HS-5 (cell line): ENCODE data around the gene H1-8.
"Not testable (repeated sequence)": the region's sequence is repeated elsewhere in the genome, so short reads cannot be mapped to it uniquely, and the experiment has no call there.

Experiments used
- DNase-seq: peaks from one replicate; pipeline ENCODE4 v3.0.0-alpha.2; 2012; ENCODE audit warnings: low read depth

Gene H1-8

GRCh38 chr3:129515108-129515820, 27.7 kb upstream of the H1-8 start:
- DNase-seq = not testable (repeated sequence)

- not testable (repeated sequence) for DNase-seq
Observed at GRCh38 chr3:129515821-129516432, 27.0 kb upstream of the H1-8 start.

- DNase-seq = no peak
Observed at GRCh38 chr3:129517516-129517915, 25.5 kb upstream of the H1-8 start.

GRCh38 chr3:129518038-129518561, 24.9 kb upstream of the H1-8 start:
- DNase-seq = no peak

GRCh38 chr3:129518581-129518980, 24.4 kb upstream of the H1-8 start:
- no peak for DNase-seq

- DNase-seq = no peak
Observed at GRCh38 chr3:129519449-129519848, 23.5 kb upstream of the H1-8 start.

- no peak for DNase-seq
Observed at GRCh38 chr3:129519896-129520715, 22.9 kb upstream of the H1-8 start.

GRCh38 chr3:129520960-129521359, 22.0 kb upstream of the H1-8 start:
- DNase-seq = no peak

GRCh38 chr3:129521611-129522010, 21.4 kb upstream of the H1-8 start:
- no peak for DNase-seq

- no peak for DNase-seq
Observed at GRCh38 chr3:129522953-129523352, 20.0 kb upstream of the H1-8 start.

GRCh38 chr3:129524081-129524480, 18.9 kb upstream of the H1-8 start:
- no peak for DNase-seq

- DNase-seq = no peak
Observed at GRCh38 chr3:129525341-129525968, 17.5 kb upstream of the H1-8 start.

- DNase-seq = no peak
Observed at GRCh38 chr3:129526121-129526900, 16.7 kb upstream of the H1-8 start.

- no peak for DNase-seq
Observed at GRCh38 chr3:129527262-129527661, 15.7 kb upstream of the H1-8 start.

GRCh38 chr3:129528589-129529100, 14.3 kb upstream of the H1-8 start, which contains the start of gene RHO:
RHO (plus strand) TSS chr3:129528639; CDS start chr3:129528734, 95 bp downstream.
- DNase-seq = no peak

- no peak for DNase-seq
Observed at GRCh38 chr3:129529436-129530210, 13.4 kb upstream of the H1-8 start.

GRCh38 chr3:129530251-129530791, 12.7 kb upstream of the H1-8 start:
- no peak for DNase-seq

GRCh38 chr3:129530821-129531220, 12.2 kb upstream of the H1-8 start:
- no peak for DNase-seq

- no peak for DNase-seq
Observed at GRCh38 chr3:129531699-129532098, 11.3 kb upstream of the H1-8 start.

GRCh38 chr3:129532261-129532660, 10.7 kb upstream of the H1-8 start:
- no peak for DNase-seq
